SW 1271 (cell line): Measurements from ENCODE around the gene AHCY.
"Not testable (repeated sequence)": the region's sequence is repeated elsewhere in the genome, so short reads cannot be mapped to it uniquely, and the experiment has no call there.

ENCODE experiments used
- DNase-seq, 2 experiments: peaks; one replicate each; lab custom pipeline; 2025; lab: John Stamatoyannopoulos, UW

Gene AHCY

GRCh38 chr20:34298294-34298784 is 4.8 kb downstream of the AHCY start:
- DNase-seq: not testable (repeated sequence)

DNA sequence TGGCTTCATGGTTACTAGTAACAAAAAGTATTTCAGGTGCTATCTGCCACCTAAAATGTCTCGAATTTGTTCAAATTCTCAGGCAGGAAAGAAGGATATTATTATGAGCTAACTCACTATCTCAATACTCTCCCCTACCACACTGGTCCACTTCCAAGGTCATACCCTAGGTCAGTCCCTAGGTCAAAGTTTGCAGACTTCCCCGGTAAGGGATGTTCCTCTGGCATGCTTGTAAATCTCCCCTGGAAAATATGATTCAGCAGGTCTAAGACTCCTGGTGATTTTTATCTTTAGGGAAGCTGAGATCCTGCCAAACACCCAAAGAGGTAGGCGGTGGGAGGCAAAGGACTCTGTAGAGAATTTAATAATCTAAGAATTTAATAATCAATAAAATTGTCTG is 6.7 kb downstream of the AHCY start:
- no peak for DNase-seq

DNA sequence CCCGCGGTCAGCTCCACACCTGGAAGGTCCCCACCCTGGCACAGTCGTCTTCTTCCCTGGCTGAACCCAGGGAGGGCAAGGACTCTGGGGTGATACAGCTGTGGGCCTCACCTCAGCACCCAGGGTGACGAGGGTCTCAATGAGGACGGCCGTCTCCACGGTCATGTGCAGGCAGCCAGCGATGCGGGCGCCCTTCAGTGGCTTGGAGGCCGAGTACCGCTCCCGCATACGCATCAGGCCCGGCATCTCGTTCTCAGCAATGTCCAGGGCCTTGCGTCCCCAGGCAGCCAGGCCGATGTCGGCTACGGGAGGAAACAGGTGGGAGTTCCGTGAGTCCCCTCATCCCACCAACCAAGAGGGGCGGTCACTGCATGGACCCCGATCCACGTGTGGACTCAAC is 7.9 kb downstream of the AHCY start:
- no peak for DNase-seq

- no peak for DNase-seq
Measured at GRCh38 chr20:34294563-34294962, 8.6 kb downstream of the AHCY start.

DNA sequence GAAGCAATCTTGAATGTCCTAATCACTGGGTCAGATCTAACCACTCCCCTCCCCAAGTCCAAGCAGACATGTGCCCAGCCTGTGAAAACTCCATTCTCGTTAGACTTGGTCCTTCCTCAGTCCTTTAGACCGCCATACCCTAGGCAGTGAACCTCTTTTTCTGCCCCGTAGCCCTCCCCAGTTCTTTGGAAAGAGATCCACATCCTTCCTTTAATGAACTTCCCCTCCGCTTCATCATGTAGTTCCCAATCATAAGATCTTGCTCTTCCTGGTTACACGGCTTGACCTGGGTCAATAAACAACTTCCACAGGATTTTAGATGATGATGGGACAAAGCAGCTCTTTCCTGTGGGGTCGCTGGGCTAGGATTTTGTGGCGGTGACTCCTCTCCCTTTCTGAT is 9.6 kb downstream of the AHCY start:
- DNase-seq: no peak

- DNase-seq: no peak
Measured at GRCh38 chr20:34293119-34293518, 10.0 kb downstream of the AHCY start.

GRCh38 chr20:34292496-34292895 is 10.7 kb downstream of the AHCY start:
- no peak for DNase-seq

DNA sequence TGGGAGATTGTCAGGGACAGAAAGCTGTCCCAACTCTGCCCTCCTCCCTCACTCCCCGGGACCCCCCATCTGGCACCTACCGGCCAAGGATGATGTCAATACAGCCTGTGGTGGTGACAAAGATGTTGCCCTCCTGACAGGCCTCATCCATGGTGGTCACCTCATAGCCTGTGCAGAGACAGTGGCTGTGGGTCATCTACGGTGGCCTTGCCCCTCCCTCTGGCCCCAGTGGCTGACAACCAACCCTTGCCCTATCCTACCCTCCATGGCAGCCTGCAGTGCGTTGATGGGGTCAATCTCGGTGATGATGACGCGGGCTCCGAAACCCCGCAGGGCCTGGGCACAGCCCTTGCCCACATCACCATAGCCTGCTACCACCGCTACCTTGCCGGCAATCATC is 12.7 kb downstream of the AHCY start:
- DNase-seq: no peak

DNA sequence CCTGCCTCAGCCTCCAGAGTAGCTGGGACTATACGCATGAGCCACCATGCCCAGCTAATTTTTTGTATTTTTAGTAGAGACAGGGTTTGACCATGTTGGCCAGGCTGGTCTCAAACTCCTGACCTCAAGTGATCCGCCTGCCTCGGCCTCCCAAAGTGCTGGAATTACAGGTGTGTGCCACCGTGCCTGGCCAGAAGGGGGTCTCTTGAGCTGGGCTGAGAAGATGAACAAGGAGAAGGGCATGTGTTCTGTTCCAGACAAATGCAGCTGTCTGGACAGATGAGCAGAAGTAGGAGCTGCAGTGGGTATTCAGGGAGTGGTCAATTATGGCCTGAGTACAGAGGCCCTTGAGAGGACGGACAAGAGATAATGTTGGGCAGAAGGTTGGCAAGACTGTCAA is 15.7 kb downstream of the AHCY start:
- not testable (repeated sequence) for DNase-seq

DNA sequence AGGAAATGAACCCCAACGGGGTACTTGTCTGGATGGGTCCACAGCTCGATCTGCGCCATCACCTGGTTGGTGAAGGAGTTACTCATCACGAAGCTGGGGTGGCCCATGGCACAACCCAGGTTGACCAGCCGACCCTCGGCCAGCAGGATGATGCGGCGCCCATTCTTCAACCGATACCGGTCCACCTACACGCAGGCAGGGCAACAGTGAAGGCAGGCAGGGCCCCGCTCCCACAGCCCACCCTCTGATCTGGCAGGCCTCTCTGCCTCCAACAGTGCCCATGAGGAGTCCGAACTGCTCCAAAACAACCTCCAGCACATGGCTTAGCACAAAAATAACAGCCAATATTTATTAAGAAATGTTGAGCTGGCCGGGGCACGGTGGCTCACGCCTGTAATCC is 17.7 kb downstream of the AHCY start:
- no peak for DNase-seq

DNA sequence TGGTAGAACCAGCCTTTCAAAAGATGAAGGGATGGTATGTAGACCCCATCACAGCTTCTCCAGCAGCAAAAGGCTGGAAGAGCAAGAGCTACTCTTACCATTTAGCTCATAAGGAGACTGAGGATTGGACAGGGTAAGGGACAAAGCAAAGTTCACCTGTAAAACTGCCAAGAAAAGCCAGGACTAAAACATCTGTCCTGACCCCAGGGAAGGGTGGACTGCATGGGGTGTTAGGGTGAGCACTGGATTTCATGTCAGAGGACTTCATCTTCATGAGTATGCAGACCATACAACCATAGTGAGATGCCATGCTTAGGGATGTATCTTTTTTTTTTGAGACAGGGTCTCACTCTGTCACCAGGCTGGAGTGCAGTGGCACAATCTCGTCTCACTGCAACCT is 19.3 kb downstream of the AHCY start:
- no peak for DNase-seq

GRCh38 chr20:34282041-34282440 is 21.1 kb downstream of the AHCY start:
- DNase-seq: no peak

- no peak for DNase-seq
Measured at GRCh38 chr20:34281177-34281576, 22.0 kb downstream of the AHCY start.

GRCh38 chr20:34274694-34275093 is 28.5 kb downstream of the AHCY start:
- DNase-seq: no peak

DNA sequence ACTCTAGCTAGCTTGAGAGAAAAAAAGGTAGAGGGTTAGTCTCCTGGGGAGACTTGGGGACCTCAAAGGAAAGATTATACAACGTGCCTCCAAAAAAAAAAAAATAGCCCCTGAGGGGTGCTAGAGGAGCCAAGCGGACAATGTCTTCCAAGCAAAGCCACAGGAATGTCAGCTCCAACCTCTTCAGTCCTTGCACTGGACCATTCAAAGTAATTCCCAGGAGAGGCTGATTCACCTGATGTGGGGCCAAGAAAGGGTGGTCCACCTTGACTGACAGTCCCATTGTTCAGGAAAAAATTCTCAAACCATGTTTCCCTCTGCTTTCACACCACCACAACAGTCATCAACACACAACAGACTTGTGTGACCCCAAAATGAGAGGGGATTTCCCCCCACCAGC is 31.2 kb downstream of the AHCY start:
- DNase-seq: no peak

DNA sequence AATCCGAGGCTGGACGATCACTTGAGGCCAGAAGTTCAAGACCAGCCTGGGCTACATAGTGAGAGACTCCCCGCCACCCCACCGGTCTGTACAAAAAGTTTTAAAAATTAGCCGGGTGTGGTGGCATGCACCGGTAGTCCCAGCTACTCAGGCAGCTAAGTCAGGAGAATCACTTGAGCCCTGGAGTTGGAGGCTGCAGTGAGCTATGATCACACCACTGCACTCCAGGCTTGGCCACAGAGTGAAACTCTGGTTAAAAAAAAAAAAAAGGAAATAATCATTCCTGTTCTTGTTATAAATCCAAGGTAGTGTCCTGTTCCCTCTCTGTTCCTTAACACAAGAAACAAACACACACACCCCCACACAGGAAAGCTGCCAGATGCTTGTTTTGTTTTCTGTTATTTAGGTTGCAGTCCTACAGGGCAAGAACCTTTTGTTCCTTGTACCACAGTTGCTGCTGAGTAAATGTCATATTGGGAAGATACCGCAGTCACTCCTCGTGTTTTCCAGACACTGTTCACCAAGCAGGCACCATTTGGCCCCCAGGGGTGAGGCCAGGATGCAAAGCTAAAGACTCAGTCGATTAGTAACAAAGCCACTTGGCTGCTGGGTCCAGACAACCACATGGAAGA is 33.0 kb downstream of the AHCY start:
- DNase-seq: no peak

GRCh38 chr20:34268851-34269636 is 34.1 kb downstream of the AHCY start:
- no peak for DNase-seq

- DNase-seq: no peak
Measured at GRCh38 chr20:34268145-34268544, 35.0 kb downstream of the AHCY start.

GRCh38 chr20:34264141-34264540 is 39.0 kb downstream of the AHCY start:
- DNase-seq: no peak

- DNase-seq: not testable (repeated sequence)
Measured at GRCh38 chr20:34263468-34263867, 39.7 kb downstream of the AHCY start.

DNA sequence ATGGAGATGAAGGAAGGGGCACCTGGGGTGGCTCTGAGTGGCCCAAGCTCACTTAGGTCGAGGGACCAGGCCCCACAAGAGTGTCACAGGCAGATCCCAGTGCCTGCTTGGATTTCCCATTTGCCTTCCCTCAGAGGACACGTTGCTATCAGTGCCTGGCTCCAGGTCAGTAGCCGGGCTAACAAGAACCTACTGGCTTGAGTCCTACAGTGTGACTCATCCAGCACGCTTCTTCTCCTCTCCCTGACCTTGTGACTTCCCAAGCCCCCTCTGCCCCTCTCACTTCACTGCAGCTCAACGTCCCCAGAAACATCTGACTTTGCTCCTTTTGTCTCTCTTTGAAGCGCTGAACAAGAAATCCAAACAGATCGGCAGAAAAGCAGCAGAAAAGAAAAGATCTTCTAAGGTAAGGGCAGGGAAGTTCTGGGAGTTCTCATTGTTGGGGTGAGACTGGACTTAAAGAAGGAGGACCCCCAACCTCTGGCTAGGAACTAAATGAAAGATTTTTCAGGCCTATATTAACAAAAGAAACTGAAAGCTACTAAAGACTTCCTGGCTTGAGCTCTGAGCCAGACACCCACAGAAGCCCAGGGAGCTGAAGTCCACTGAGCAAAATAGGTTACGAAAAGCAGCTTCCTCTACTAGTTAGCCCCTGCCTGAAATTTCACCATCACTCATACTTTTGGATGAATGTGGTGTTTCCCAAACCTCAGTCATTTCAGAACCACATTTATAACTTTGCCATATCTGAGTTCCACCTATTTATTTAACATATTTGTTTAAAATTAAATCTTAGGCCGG is 40.5 kb downstream of the AHCY start:
- DNase-seq: no peak

DNA sequence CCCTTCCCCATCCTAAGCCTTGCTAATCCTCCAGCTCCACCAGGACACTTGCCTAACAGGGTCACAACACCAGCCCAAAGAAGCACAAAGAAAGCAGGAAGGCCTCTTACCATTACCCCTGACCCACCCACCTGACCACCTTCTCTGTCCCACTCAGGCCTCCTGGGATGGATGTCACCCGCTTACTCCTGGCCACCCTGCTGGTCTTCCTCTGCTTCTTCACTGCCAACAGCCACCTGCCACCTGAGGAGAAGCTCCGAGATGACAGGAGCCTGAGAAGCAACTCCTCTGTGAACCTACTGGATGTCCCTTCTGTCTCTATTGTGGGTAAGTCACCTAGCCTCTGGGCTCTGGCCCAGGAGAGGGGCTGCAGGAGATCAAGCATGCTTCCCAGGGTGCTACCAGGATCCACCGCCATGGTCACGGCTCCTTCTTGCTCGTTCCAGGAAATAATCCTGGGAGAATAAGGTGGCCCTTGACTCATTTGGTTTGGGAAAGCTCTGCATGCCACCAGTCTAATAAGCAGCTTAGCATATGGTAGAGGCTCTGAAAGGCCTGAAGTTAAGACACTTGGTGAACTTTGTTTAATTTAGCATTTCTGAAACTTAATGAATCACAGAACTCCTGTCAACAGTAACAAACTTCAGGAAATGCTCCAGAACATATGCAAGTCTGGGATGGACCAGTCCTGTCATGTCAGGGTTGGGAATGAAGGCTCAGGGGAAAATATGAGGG is 42.8 kb downstream of the AHCY start:
- no peak for DNase-seq
